NCI-H2196 treated with DMSO at 0.1 percent for 48 hours (cell line): Measurements from ENCODE around the gene CCDC24.

Experiments used
- DNase-seq: peaks from one replicate; lab custom pipeline; 2025; ENCODE audit not compliant: unreplicated experiment; lab: John Stamatoyannopoulos, UW

CCDC24 gene

GRCh38 chr1:43997295-43997999 lies 6.0 kb downstream of the CCDC24 start:
- DNase-seq: no peak

- DNase-seq: no peak
Observed at GRCh38 chr1:43998000-43998378, 6.6 kb downstream of the CCDC24 start.

- no peak for DNase-seq
Observed at GRCh38 chr1:43999455-43999854, 8.1 kb downstream of the CCDC24 start.

DNA sequence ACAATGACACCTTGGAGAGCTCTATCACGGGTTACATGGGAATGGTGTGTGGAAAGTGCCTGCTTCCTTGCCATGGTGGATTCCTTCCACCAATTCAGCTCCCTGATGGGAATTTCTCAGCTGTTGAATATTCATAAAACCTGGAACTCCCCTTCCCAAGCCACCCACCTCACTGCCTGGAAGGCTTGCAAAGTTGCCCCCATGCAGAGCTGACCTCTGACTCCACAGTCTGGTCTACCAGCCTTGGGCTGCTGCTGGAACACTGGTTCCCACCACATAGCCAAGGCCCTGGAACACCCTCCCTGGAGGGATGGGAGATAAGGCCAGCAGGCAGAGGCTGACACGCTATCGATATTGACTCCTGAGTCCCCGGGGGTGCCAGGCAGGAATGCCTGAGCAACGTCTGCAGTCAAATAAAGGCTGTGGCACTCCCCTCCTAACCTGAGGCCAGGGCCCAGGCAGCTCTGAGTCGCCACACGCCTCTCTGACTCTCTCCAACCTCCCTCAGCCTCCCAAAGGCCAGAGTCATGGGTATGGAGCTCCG lies 8.8 kb downstream of the CCDC24 start:
- no peak for DNase-seq

DNA sequence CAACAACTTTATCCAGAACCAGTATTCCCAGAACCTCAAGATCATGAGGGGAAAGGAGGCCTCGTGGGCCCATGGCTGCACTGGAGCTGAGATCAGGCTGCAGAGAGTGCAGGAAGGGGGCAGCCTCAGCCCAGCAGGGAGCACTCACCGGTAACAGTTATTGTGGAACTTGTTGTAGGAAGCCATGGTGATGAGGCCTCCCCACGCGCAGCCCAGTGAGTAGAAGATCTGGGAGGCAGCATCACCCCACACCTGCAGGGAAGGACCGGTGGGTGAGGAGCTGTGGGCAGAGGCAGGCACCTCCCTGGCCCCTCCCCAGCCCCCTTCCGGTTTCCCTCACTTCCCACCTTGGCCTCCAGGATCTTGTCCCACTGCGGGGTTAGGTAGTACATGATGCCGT lies 10.8 kb downstream of the CCDC24 start:
- DNase-seq: no peak

DNA sequence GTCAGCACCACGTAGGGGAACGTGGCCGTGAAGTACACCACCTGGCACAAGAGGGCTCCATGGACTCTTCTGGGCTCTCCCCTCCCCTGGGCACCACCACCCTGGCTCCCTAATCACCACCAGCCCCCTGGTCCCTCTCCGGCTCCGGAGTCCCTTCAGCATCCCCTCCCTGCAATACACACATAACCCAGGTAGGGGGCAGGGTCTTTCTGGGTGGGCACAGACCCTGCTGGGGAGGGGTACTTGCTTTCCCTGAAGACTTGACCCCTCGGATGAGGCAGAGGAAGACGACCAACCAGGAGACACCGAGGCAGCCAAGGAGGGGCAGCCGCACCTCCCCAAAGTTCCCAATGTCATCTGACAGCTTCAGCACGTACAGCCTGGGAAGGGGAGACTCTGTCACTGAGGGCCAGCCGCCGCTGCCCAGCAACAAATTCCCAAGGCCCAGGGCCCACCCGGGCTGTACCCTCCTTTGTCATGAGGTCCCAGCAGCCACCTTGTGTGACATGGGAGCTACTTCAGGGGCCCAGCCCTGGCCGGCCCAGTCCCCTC lies 11.3 kb downstream of the CCDC24 start:
- DNase-seq: no peak

GRCh38 chr1:44008259-44008658 lies 16.9 kb downstream of the CCDC24 start:
- DNase-seq: no peak

GRCh38 chr1:44010935-44011471 lies 19.6 kb downstream of the CCDC24 start:
- no peak for DNase-seq

DNA sequence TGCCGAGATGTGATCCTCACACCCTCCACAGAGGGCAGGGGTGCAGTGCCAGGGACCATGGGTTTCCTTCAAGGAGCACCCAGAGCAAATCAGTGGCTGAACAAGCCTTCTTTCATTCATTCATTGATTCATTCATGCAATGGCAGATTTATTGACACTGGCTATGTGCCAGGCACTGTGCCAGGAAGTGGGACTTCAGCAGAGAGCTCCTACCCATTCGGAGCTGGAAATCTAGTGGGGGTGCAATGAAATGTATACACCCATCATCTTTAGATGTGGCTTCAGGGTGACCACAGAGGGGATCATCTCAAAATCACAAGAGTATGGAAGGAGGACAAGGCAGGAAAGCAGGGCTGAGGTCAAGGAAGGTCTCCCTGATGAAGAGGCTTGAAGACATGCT lies 21.0 kb downstream of the CCDC24 start:
- DNase-seq: no peak

DNA sequence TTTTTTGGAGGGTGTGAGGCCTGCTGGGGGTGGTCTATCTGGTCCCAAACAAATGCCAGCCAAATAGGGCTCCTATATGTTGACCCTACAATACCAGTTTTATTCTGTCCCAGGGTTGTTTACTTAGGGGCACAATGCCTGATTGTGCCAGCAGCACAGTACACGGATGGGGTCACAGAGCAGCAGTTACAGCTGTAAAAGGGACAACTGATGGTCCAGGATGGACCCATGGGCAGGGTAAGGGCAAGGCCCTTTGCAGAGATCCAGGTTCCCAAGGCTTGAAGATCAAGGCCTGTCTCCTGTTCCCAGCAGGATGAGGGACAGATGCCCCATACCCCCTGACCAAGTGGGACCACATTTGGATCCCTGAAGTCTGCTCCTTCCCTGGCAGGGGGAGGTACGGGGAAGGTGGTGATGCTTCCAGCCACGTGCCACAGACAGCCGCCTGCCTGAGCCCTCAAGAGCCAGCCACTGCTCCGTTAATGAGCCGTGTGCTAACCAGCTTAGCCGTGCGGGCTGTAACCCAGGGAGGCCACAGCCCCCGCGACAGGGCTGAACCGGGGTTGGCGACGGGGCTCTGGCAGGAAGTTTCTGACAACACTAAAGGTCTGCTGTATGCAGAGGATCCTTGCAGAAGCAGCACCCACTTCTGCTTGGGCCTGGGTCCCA lies 21.7 kb downstream of the CCDC24 start:
- DNase-seq: no peak

GRCh38 chr1:44013949-44014348 lies 22.6 kb downstream of the CCDC24 start:
- DNase-seq: no peak

GRCh38 chr1:44014365-44015104 lies 23.1 kb downstream of the CCDC24 start:
- no peak for DNase-seq

- DNase-seq: no peak
Observed at GRCh38 chr1:44015206-44015605, 23.8 kb downstream of the CCDC24 start.

GRCh38 chr1:44016041-44016889 lies 24.9 kb downstream of the CCDC24 start:
- no peak for DNase-seq

DNA sequence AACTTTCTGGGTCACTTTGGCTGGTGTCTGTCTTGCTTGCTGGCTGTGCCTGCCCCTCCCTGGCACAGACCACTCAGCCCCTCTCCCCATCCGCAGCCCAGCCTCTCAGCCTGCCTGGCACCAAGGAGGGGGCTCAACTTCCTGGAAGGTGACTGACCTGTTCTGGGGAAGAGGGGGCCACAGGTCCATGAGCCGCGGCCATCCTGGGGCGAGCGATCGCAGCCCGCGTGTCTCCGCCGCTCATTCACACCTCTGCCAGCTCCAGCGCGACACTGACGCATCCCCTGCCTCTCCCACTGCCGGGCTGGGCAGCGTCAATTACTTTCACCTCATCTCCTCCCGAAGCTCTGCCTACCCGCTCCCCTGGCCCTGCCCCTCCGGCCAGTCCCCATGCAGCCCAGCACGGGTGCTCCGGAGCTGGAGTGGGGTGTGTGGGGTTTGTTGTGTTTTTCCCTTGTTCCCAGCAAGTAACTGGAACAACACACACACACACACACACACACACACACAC lies 25.5 kb downstream of the CCDC24 start:
- DNase-seq: no peak

DNA sequence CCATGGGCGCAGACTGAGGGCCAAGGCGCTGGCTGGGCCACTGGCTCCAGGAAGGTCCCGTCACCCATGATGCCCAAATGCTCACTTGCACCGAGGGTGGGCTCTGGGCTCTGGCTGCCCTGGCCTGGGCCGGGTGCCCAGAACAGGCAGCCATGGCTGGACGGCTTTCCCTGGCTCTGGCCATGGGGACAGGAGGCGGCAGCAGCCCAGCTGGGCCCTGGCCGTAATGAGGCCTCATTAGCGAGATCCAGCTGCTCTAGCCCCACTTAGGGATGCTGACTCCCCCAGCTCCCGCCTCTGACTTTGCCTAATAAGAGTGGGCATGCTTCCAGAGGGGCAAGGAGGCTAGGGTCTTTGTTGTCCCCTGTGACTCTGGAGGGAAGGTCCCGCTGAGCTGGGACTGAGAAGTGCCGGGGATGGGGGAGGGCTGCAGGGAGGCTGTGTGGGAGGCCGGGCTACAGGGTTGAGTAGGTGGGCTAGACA lies 28.1 kb downstream of the CCDC24 start:
- DNase-seq: no peak

GRCh38 chr1:44020464-44020863 lies 29.1 kb downstream of the CCDC24 start:
- no peak for DNase-seq

GRCh38 chr1:44021156-44021555 lies 29.8 kb downstream of the CCDC24 start:
- no peak for DNase-seq

DNA sequence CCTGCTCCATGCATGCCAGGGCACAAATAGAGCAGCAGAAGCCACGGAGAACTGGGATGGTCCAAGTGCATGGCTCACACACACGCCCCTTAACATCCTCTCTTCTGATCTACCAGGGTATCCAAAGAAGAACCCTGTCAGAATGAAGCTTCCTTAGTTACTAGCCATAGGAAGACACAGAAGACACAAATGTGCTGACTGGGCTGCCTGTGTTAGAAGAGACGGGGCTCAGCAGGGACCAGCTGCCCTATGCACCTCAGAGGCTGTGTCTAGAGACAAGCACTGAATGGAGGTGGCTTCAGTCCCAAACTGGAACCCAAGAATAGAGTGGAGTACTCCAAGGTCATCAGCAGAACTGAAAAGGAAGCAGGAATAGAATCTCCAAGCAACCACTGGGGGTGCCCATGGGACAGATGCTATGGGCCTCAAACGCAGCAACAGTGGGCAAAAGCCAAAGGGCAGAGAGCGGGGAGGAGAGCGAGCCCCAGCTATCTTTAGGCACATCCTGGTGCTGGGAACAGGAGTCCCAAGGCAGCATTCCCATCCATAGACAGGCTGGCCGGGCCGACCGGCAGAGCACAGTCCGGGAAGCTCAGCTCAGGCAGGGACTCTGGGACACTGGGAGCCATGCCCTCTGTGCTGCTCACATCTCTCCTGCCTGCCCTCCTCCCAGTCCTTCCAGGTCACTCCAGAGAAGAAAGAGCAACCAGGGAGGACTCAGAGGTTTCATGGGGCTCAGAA lies 30.4 kb downstream of the CCDC24 start:
- DNase-seq: no peak
